ENCODE measurements around the gene TXN.

The TXN gene

GRCh38 chr9:110284211-110284844 lies 28.0 kb upstream of the TXN start:
- DNase-seq (ENCODE audit: low read depth, low spot score) = no peak
- Histone ChIP-seq H3K9ac (ENCODE audit: insufficient read length) (no peak overlapping the region), H3K4me3 (no peak overlapping the region), H3K27ac (no peak overlapping the region), H3K36me3 (ENCODE audit: insufficient read depth, low read length) (no peaks in the 10 kb centered on the region), H3K9me3 (ENCODE audit: low read depth, low read length) (no peaks in the 10 kb centered on the region)
- TF ChIP-seq EZH2 (IDR thresholded peaks at IDR 0.05) (no peak), POLR2AphosphoS5 (IDR thresholded peaks at IDR 0.05; ENCODE audit: borderline replicate concordance, low read depth, low read length) (no peak), FOXP2 (optimal IDR thresholded peaks at IDR 0.05; ENCODE audit: control extremely low read depth, extremely low read length, insufficient read depth) (no peak)

GRCh38 chr9:110283751-110284150 lies 27.4 kb upstream of the TXN start:
- Histone ChIP-seq H3K9me3 (ENCODE audit: low read depth, low read length) (no peaks in the 10 kb centered on the region), H3K36me3 (ENCODE audit: insufficient read depth, low read length) (no peaks in the 10 kb centered on the region), H3K4me3 (no peak overlapping the region), H3K27ac (no peak overlapping the region), H3K9ac (ENCODE audit: insufficient read length) (no peak overlapping the region)
- TF ChIP-seq POLR2AphosphoS5 (IDR thresholded peaks at IDR 0.05; ENCODE audit: borderline replicate concordance, low read depth, low read length) (no peak), EZH2 (IDR thresholded peaks at IDR 0.05) (no peak), FOXP2 (optimal IDR thresholded peaks at IDR 0.05; ENCODE audit: control extremely low read depth, extremely low read length, insufficient read depth) (no peak)
- no peak for DNase-seq (ENCODE audit: low read depth, low spot score)

- no peak overlapping the region for H3K4me3 ChIP-seq
Observed at GRCh38 chr9:110282739-110283081, 26.4 kb upstream of the TXN start.

GRCh38 chr9:110282018-110282738 lies 25.9 kb upstream of the TXN start:
- no peaks in the 10 kb centered on the region for H3K9me3 ChIP-seq (ENCODE audit: low read depth, low read length)
- H3K9ac ChIP-seq (ENCODE audit: insufficient read length) = no peak overlapping the region
- TF ChIP-seq FOXP2 (optimal IDR thresholded peaks at IDR 0.05; ENCODE audit: control extremely low read depth, extremely low read length, insufficient read depth) (no peak), POLR2AphosphoS5 (IDR thresholded peaks at IDR 0.05; ENCODE audit: borderline replicate concordance, low read depth, low read length) (no peak), EZH2 (IDR thresholded peaks at IDR 0.05) (no peak)
- H3K4me3 ChIP-seq = no peak overlapping the region
- no peaks in the 10 kb centered on the region for H3K36me3 ChIP-seq (ENCODE audit: insufficient read depth, low read length)
- no peak overlapping the region for H3K27ac ChIP-seq
- DNase-seq (ENCODE audit: low read depth, low spot score) = no peak

More at GRCh38 chr9:110282739-110283081, 26.4 kb upstream of the TXN start:
- no peak for DNase-seq (ENCODE audit: low read depth, low spot score)
- Histone ChIP-seq H3K9me3 (ENCODE audit: low read depth, low read length) (no peaks in the 10 kb centered on the region), H3K36me3 (ENCODE audit: insufficient read depth, low read length) (no peaks in the 10 kb centered on the region), H3K27ac (no peak overlapping the region), H3K9ac (ENCODE audit: insufficient read length) (no peak overlapping the region)
- TF ChIP-seq FOXP2 (optimal IDR thresholded peaks at IDR 0.05; ENCODE audit: control extremely low read depth, extremely low read length, insufficient read depth) = no peak
- TF ChIP-seq EZH2 (IDR thresholded peaks at IDR 0.05) = no peak
- TF ChIP-seq POLR2AphosphoS5 (IDR thresholded peaks at IDR 0.05; ENCODE audit: borderline replicate concordance, low read depth, low read length) = no peak

DNA sequence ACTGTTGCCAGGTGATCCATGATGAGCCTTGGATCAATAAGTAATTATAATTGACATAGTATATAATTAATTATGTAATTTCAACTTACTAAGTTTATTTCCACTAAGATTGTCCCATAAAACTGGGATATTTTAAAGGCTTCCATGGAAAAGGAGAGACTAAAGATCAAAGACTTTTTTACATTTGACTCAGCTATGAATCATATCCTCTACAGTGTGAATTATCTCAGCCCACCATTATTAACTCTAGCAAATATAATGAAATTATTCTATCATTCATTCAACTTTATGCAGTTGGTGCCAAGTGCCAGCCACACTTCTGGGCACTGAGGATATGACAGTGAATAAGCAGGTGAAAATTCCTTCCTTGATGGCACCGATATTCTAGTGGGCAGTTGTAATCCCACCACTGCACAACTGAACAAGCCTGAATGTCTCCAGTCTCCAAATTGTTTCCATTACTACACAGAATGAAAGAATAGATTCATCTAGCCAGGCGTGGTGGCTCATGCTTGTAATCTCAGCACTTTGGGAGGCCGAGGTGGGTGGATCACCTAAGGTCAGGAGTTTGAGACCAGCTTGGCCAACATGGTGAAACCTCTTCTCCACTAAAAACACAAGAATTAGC lies 21.9 kb upstream of the TXN start:
- Histone ChIP-seq H3K36me3 (ENCODE audit: insufficient read depth, low read length) (no peaks in the 10 kb centered on the region), H3K4me3 (no peak overlapping the region), H3K9ac (ENCODE audit: insufficient read length) (no peak overlapping the region), H3K27ac (no peak overlapping the region), H3K9me3 (ENCODE audit: low read depth, low read length) (no peaks in the 10 kb centered on the region)
- TF ChIP-seq FOXP2 (optimal IDR thresholded peaks at IDR 0.05; ENCODE audit: control extremely low read depth, extremely low read length, insufficient read depth) = no peak
- no peak for TF ChIP-seq POLR2AphosphoS5 (IDR thresholded peaks at IDR 0.05; ENCODE audit: borderline replicate concordance, low read depth, low read length)
- no peak for TF ChIP-seq EZH2 (IDR thresholded peaks at IDR 0.05)
- no peak for DNase-seq (ENCODE audit: low read depth, low spot score)

- H3K27ac ChIP-seq = no peak overlapping the region
- no peaks in the 10 kb centered on the region for H3K36me3 ChIP-seq (ENCODE audit: insufficient read depth, low read length)
- no peaks in the 10 kb centered on the region for H3K9me3 ChIP-seq (ENCODE audit: low read depth, low read length)
- TF ChIP-seq FOXP2 (optimal IDR thresholded peaks at IDR 0.05; ENCODE audit: control extremely low read depth, extremely low read length, insufficient read depth) (no peak), EZH2 (IDR thresholded peaks at IDR 0.05) (no peak), POLR2AphosphoS5 (IDR thresholded peaks at IDR 0.05; ENCODE audit: borderline replicate concordance, low read depth, low read length) (no peak)
- no peak for DNase-seq (ENCODE audit: low read depth, low spot score)
- H3K4me3 ChIP-seq = no peak overlapping the region
- no peak overlapping the region for H3K9ac ChIP-seq (ENCODE audit: insufficient read length)
Observed at GRCh38 chr9:110276781-110277180, 20.5 kb upstream of the TXN start.

DNA sequence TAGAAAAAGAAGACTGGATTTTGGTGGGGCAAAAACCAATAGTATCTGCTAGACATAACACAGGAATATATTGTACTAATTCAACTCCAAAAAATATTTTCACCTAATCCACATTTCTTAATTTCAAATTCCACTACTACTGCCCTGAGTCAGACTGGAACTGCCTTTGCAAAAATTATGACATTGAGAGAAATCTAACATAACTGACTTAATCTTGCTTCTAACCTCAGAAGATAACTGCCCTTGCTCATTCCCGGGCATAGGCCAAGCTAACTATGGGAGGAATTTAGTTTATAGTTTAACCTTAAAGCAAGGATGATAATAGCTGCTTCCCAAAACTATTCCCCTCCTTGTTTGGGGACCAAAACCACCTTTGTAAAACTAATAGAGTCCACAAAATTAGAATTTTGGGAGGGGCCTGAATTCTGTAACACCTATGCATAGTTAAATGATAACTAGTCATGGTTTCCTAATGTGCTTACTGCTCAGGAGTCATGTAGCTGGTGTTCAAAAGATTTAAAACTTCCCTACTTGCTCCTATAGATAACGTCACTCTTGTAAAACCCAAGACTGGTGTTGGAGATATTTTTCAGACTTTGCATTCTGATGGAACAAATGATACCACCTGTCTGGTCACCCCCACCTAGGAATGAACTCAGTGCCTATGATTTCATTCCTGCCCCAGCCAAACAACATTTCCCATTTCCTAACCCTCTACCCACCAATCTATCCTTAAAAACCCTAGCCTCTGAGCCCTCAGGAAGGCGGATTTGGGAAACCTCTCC lies 14.1 kb upstream of the TXN start:
- no peak overlapping the region for H3K4me3 ChIP-seq
- DNase-seq (ENCODE audit: low read depth, low spot score) = no peak
- no peak overlapping the region for H3K9ac ChIP-seq (ENCODE audit: insufficient read length)
- no peak for TF ChIP-seq FOXP2 (optimal IDR thresholded peaks at IDR 0.05; ENCODE audit: control extremely low read depth, extremely low read length, insufficient read depth)
- no peaks in the 10 kb centered on the region for H3K36me3 ChIP-seq (ENCODE audit: insufficient read depth, low read length)
- H3K27ac ChIP-seq = no peak overlapping the region
- H3K9me3 ChIP-seq (ENCODE audit: low read depth, low read length) = no peaks in the 10 kb centered on the region

- Histone ChIP-seq H3K9me3 (ENCODE audit: low read depth, low read length) (no peaks in the 10 kb centered on the region), H3K36me3 (ENCODE audit: insufficient read depth, low read length) (no peaks in the 10 kb centered on the region), H3K9ac (ENCODE audit: insufficient read length) (no peak overlapping the region), H3K4me3 (no peak overlapping the region), H3K27ac (no peak overlapping the region)
- TF ChIP-seq EZH2 (IDR thresholded peaks at IDR 0.05) = no peak
- TF ChIP-seq FOXP2 (optimal IDR thresholded peaks at IDR 0.05; ENCODE audit: control extremely low read depth, extremely low read length, insufficient read depth) = no peak
- TF ChIP-seq POLR2AphosphoS5 (IDR thresholded peaks at IDR 0.05; ENCODE audit: borderline replicate concordance, low read depth, low read length) = no peak
- no peak for DNase-seq (ENCODE audit: low read depth, low spot score)
Observed at GRCh38 chr9:110266795-110267194, 10.5 kb upstream of the TXN start.

All from SK-N-MC (cell line).